HepG2 (cell line): ENCODE measurements around the gene TARDBP. TPM values are rescaled to one million over a fixed set of nuclear protein-coding genes. Genes with fewer than 3 reads are reported as not detected.

ENCODE experiments used
- ATAC-seq: fragments of 200-7000 bp; cut with Tn5 transposase; 3 replicates; pipeline ENCODE4 v1.9.1; 2020; ENCODE audit warnings: mild to moderate bottlenecking, moderate library complexity
- BruUV-seq: library from RNA; stranded (reverse); fragments of 400-500 nt; replicated peaks from 2 replicates; lab custom pipeline; 2021; lab: Mats Ljungman, UMichigan
- CTCF ChIA-PET: fragments of 300-600 bp; formaldehyde crosslinking; extraction: SDS; loops from one replicate; lab custom pipeline; 2021; ENCODE audit warnings: low total read pairs, inconsistent platforms, low intra/inter-chr PET ratio; lab: Yijun Ruan, JAX
- POLR2A ChIA-PET: fragments of 350-600 bp; sonication (Branson Sonifier 250); formaldehyde crosslinking; loops from one replicate; lab custom pipeline; 2020; ENCODE audit warnings: antibody characterized with exemption, inconsistent platforms; lab: Yijun Ruan, JAX
- DNase-seq: peaks from one replicate; pipeline ENCODE4 v3.0.0-alpha.2; 2015; ENCODE audit warnings: low spot score
- FAIRE-seq: peaks from 3 replicates; lab custom pipeline; 2011; peaks lifted over from hg19 to GRCh38; lab: Jason Lieb, UNC
- H2AFZ ChIP-seq: one replicate; pipeline ENCODE4 v1.6.1; 2011; ENCODE audit warnings: low read length, inconsistent platforms
- H3K27ac ChIP-seq: fragments of 300-600 bp; 3 replicates; pipeline ENCODE4 v1.8.0; 2011; ENCODE audit warnings: mixed run types, mild to moderate bottlenecking, mixed read lengths, low read length, inconsistent platforms; ENCODE audit not compliant: insufficient read depth; ENCODE audit errors: extremely low read length
- H3K27me3 ChIP-seq, 2 experiments: fragments of 200-600 bp in 1 of 2; 2 replicates in 1 of 2; 3 replicates in 1 of 2; pipeline versions ENCODE4 v1.6.0 to v1.8.0; 2011; ENCODE audit warnings: low read length in 2 of 2, mild to moderate bottlenecking in 2 of 2, moderate library complexity in 2 of 2, inconsistent platforms in 1 of 2; ENCODE audit not compliant: insufficient read depth in 2 of 2, control insufficient read depth in 1 of 2
- H3K36me3 ChIP-seq, 2 experiments: fragments of 200-600 bp in 1 of 2; replicated peaks in 1 of 2; 2 replicates in 1 of 2; 3 replicates in 1 of 2; pipeline versions ENCODE4 v1.5.1 to v1.8.0; 2011; ENCODE audit warnings: low read length in 2 of 2, inconsistent platforms in 1 of 2; ENCODE audit not compliant: insufficient read depth in 2 of 2, control insufficient read depth in 1 of 2
- H3K4me1 ChIP-seq: 2 replicates; pipeline ENCODE4 v1.5.1; 2012; ENCODE audit warnings: low read length, inconsistent platforms; ENCODE audit not compliant: insufficient read depth
- H3K4me2 ChIP-seq: 2 replicates; pipeline ENCODE4 v1.6.0; 2011; ENCODE audit warnings: low read depth, low read length, inconsistent platforms
- H3K4me3 ChIP-seq, 3 experiments: fragments of 200-600 bp in 1 of 3; sonication (generic), shearing (Covaris generic) in 1 of 3; replicated peaks in 1 of 3; 2 replicates each; pipeline ENCODE4 v1.5.1; 2011 to 2016; ENCODE audit warnings: low read length in 3 of 3, inconsistent platforms in 2 of 3, low read depth in 2 of 3, mild to moderate bottlenecking in 2 of 3, control low read depth in 1 of 3, mixed read lengths in 1 of 3; ENCODE audit not compliant: insufficient read depth in 1 of 3
- H3K79me2 ChIP-seq: one replicate; pipeline ENCODE4 v1.6.1; 2011; ENCODE audit warnings: low read length, inconsistent platforms; ENCODE audit not compliant: insufficient read depth
- H3K9ac ChIP-seq: 2 replicates; pipeline ENCODE4 v1.6.0; 2011; ENCODE audit warnings: mild to moderate bottlenecking, low read depth, low read length, inconsistent platforms; ENCODE audit not compliant: insufficient read depth
- H3K9me3 ChIP-seq: 2 replicates; pipeline ENCODE4 v1.5.1; 2012; ENCODE audit warnings: mild to moderate bottlenecking, low read length
- H4K20me1 ChIP-seq: 2 replicates; pipeline ENCODE4 v1.6.0; 2011; ENCODE audit warnings: inconsistent platforms, mild to moderate bottlenecking, low read length, moderate library complexity; ENCODE audit not compliant: insufficient read depth
- ARNT ChIP-seq: fragments of 450-650 bp; IDR thresholded peaks from 2 replicates; pipeline ENCODE4 v1.6.1; 2017
- ISL2 ChIP-seq: sonication (generic); formaldehyde crosslinking; IDR thresholded peaks from 2 replicates; pipeline ENCODE4 v1.5.0; 2020; ENCODE audit warnings: missing genetic modification reagents
- ZFP1 ChIP-seq: IDR thresholded peaks from 2 replicates; pipeline ENCODE4 v1.6.1; 2016
- ZNF101 ChIP-seq: sonication (generic); formaldehyde crosslinking; IDR thresholded peaks from 2 replicates; pipeline ENCODE4 v1.4.0; 2020; ENCODE audit warnings: mild to moderate bottlenecking, low read depth, missing genetic modification reagents, borderline replicate concordance
- ZNF350 ChIP-seq: sonication (generic); formaldehyde crosslinking; IDR thresholded peaks from 2 replicates; pipeline ENCODE4 v1.4.0; 2020; ENCODE audit warnings: mild to moderate bottlenecking, low read depth, missing genetic modification reagents, borderline replicate concordance
- ZSCAN12 ChIP-seq: sonication (generic); formaldehyde crosslinking; IDR thresholded peaks from 2 replicates; pipeline ENCODE4 v1.9.0; 2021; ENCODE audit warnings: mild to moderate bottlenecking, missing genetic modification reagents
- ZZZ3 ChIP-seq: sonication (generic); formaldehyde crosslinking; IDR thresholded peaks from 2 replicates; pipeline ENCODE4 v1.4.0; 2020; ENCODE audit warnings: missing genetic modification reagents, mild to moderate bottlenecking, borderline replicate concordance
- WGBS: methylation state at CpG from one replicate; pipeline ENCODE4 v1.1.6; 2017; ENCODE audit warnings: low lambda C conversion rate; 5-methylcytosine and 5-hydroxymethylcytosine counted together
- in situ Hi-C: cut with HindIII; loops from 2 replicates; pipeline ENCODE4 v1.10.0; 2017; ENCODE audit warnings: low pct_unique_long_range_greater_than_20kb; ENCODE audit not compliant: extremely low pct_ligation_motif_present
- intact Hi-C: fragments of 100-400 bp; cut with micrococcal nuclease; formaldehyde crosslinking; loops from one replicate; pipeline ENCODE4 v1.10.0; 2022; ENCODE audit not compliant: unreplicated experiment
- polyA plus RNA-seq, 8 experiments: library from polyadenylated mRNA; depleted of rRNA in 3 of 8; stranded (reverse) in 7 of 8; unstranded in 1 of 8; fragments of >200 nt; fragmentation: Illumina TruSeq in 4 of 8; extraction: Trizol in 4 of 8; gene quantifications; 2 replicates each; pipeline versions ENCODE4 v1.2.1 to v1.2.3, GENCODE V29; 2011 to 2016; ENCODE audit warnings: low read depth in 4 of 8, missing spikeins in 1 of 8, mixed read lengths in 1 of 8; ENCODE audit not compliant: insufficient read depth in 1 of 8
- total RNA-seq, 5 experiments: library from RNA; depleted of rRNA; stranded (reverse); fragments of >200 nt; fragmentation: Illumina TruSeq; extraction: Trizol; gene quantifications; 2 replicates each; pipeline ENCODE4 v1.2.3, GENCODE V29; 2016; ENCODE audit warnings: low read depth in 1 of 5
- TF ChIP-seq, protein P1 (sequence below): sonication (generic); formaldehyde crosslinking; IDR thresholded peaks from 2 replicates; pipeline ENCODE4 v1.5.0; 2020; ENCODE audit warnings: missing genetic modification reagents, mild to moderate bottlenecking, borderline replicate concordance
- TF ChIP-seq, protein P2 (sequence below): sonication (generic); formaldehyde crosslinking; IDR thresholded peaks from 2 replicates; pipeline ENCODE4 v1.4.0; 2020; ENCODE audit warnings: low read depth, missing genetic modification reagents

TARDBP gene
- total and polyA plus RNA-seq, 2 of the 13 experiments (the other 11 are each of a cell fraction or from before 2014, with no cell fraction given): 62.4 to 93.0 TPM

DNA sequence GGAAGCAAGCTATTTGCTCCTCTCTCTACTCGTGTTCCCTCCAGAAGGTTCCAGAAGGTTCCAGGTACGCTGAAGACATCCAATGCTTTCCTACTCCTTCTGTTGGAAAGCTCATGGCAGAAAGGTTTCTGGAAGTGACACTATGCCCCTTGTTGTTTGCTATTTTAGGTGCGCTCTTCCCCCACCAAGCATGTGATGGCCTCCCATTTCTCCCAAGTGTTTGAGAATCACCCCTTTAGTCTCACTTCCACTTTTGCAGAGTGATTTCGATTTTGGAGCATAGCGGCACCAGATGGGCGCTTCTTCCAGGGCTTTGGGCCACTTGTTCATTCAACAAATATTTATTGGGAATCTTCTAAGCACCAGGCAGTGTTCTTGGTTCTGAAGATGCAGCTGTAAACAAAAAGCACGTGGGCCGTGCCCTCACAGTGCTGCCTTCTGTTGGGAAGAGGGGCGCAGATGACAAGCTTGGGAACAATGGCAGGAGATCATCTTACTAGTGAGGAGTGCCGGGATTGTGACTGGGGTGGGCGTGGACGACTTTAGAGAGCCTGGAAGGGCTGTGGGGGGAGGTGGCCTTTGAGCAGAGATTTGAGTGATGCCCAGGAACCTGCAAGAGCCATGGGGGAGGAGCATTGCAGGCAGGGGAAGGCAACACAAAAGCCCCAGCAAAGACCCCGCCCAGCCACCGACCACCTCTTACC, 43.0 kb upstream of the TARDBP start:
- CTCF ChIA-PET: no interaction called here

More for the DNA sequence above, 43.0 kb upstream of the TARDBP start:
- peaks cover 58% of the 10 kb centered on the region for H3K4me1 ChIP-seq
- intact Hi-C loops: loop anchor here (10.0 kb wide), 1 partner anchor 105 kb away; no protein-coding TSS in a partner anchor
- no peak overlapping the region for H3K9ac ChIP-seq
- 56% methylated on average over 14 of the region's 14 CpGs for WGBS
- no peak for TF ChIP-seq ISL2 (CRISPR knock-in tag)
- no peak for TF ChIP-seq ZFP1 (CRISPR knock-in tag)
- TF ChIP-seq ZSCAN12: no peak
- no peak for TF ChIP-seq ZZZ3 (CRISPR knock-in tag)
- TF ChIP-seq, protein P1, sequence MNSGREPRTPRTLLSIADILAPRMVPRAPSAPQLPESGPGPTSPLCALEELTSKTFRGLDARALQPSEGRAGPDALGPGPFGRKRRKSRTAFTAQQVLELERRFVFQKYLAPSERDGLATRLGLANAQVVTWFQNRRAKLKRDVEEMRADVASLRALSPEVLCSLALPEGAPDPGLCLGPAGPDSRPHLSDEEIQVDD (CRISPR knock-in tag): no peak
- TF ChIP-seq, protein P2, sequence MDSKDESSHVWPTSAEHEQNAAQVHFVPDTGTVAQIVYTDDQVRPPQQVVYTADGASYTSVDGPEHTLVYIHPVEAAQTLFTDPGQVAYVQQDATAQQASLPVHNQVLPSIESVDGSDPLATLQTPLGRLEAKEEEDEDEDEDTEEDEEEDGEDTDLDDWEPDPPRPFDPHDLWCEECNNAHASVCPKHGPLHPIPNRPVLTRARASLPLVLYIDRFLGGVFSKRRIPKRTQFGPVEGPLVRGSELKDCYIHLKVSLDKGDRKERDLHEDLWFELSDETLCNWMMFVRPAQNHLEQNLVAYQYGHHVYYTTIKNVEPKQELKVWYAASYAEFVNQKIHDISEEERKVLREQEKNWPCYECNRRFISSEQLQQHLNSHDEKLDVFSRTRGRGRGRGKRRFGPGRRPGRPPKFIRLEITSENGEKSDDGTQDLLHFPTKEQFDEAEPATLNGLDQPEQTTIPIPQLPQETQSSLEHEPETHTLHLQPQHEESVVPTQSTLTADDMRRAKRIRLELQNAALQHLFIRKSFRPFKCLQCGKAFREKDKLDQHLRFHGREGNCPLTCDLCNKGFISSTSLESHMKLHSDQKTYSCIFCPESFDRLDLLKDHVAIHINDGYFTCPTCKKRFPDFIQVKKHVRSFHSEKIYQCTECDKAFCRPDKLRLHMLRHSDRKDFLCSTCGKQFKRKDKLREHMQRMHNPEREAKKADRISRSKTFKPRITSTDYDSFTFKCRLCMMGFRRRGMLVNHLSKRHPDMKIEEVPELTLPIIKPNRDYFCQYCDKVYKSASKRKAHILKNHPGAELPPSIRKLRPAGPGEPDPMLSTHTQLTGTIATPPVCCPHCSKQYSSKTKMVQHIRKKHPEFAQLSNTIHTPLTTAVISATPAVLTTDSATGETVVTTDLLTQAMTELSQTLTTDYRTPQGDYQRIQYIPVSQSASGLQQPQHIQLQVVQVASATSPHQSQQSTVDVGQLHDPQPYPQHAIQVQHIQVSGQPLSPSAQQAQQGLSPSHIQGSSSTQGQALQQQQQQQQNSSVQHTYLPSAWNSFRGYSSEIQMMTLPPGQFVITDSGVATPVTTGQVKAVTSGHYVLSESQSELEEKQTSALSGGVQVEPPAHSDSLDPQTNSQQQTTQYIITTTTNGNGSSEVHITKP: no peak
- no peak for TF ChIP-seq ZNF101 (CRISPR knock-in tag)
- no peak for TF ChIP-seq ZNF350
- TF ChIP-seq ARNT: no peak
- H3K27me3 ChIP-seq: peaks cover 5 to 19% of the 10 kb centered on the region in 2 experiments; a peak in 3 of 5 replicates
- no peak for FAIRE-seq
- POLR2A ChIA-PET: no interaction called here
- H3K27ac ChIP-seq: no peak overlapping the region
- ATAC-seq: no peak
- no peak overlapping the region for H2AFZ ChIP-seq
- H3K4me3 ChIP-seq: no peak overlapping the region
- no peaks in the 10 kb centered on the region for H3K9me3 ChIP-seq
- no peak overlapping the region for H3K4me2 ChIP-seq
- no TSS peak for BruUV-seq
- in situ Hi-C loops: no loop called here
- no peaks in the 10 kb centered on the region for H3K36me3 ChIP-seq
- H4K20me1 ChIP-seq: no peaks in the 10 kb centered on the region
- H3K79me2 ChIP-seq: no peaks in the 10 kb centered on the region
- DNase-seq: no peak
